ENCODE measurements around the gene FYN.

- no peak for TF ChIP-seq EZH2 (IDR thresholded peaks at IDR 0.05; ENCODE audit: low read length)
- no peak for TF ChIP-seq CTCF (optimal IDR thresholded peaks at IDR 0.05 in 1 of 3, IDR thresholded peaks at IDR 0.05 in 1 of 3, conservative IDR thresholded peaks at IDR 0.05 in 1 of 3; ENCODE audit: extremely low read depth in 1 of 3, insufficient read depth in 2 of 3, low read length in 3 of 3)
Measured at GRCh38 chr6:111789598-111789997, 83.7 kb downstream of the FYN start.
